ENCODE data around the gene SPOCK3. TPM values are rescaled to one million over a fixed set of nuclear protein-coding genes. Genes with fewer than 3 reads are reported as not detected.

SPOCK3 gene
- total and polyA plus RNA-seq, 2 experiments from 2014 or later: 1.6 to 4.1 TPM

DNA sequence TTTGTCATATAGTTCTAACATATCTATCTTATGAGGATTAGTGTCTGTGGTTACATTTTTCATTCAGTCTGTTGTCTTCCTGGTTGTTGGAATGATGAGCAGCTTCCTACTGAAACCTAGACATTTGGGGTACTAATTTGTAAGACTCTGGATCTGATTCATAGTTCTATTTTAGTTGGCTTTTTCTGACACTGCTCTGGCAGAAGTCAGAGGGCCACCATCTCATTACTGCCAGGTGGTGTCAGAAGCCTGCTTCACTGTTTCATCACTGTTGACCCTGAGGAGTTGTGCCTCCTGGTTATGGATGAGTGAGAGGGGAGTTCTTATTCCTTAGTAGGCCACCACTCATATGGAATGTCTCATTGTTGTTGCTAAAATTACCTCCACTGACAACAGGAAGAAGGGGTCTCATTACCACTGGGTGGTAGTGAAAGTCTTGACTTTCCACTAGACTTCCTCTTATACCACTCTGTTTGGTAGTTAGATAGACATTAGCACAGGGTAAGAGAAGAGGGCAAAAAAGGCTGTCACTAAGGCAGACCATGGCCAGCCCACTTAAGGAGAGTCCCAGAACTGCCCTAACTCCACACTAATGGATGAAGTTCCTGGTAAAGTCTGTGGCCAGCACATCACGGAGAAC lies 395.2 kb downstream of the SPOCK3 start:
- Histone ChIP-seq H3K4me3 (no peak overlapping the region), H3K9me2 (ENCODE audit: insufficient read depth) (no peaks in the 10 kb centered on the region; the same call in 1 of the 2 replicates), H2AFZ (no peak overlapping the region), H3K36me3 (ENCODE audit: insufficient read depth) (no peaks in the 10 kb centered on the region), H3K27me3 (ENCODE audit: insufficient read depth) (no peaks in the 10 kb centered on the region), H3K4me1 (ENCODE audit: insufficient read depth) (no peaks in the 10 kb centered on the region), H3K4me2 (no peak overlapping the region), H3F3A (replicated peaks; ENCODE audit: low read depth) (no peaks in the 10 kb centered on the region), H4K20me1 (replicated peaks; ENCODE audit: insufficient read depth) (no peaks in the 10 kb centered on the region), H3K27ac (ENCODE audit: low read depth) (no peak overlapping the region), H3K79me2 (replicated peaks; ENCODE audit: insufficient read depth) (no peaks in the 10 kb centered on the region)
- H3K27ac Mint-ChIP-seq: no peak overlapping the region
- H3K27me3 Mint-ChIP-seq (ENCODE audit: insufficient read depth, low read depth, poor library complexity): peaks cover 1% of the 10 kb centered on the region
- H3K4me1 Mint-ChIP-seq: no peaks in the 10 kb centered on the region
- ATAC-seq (no peak), DNase-seq (ENCODE audit: low spot score) (no peak)
- TF ChIP-seq, protein P1, sequence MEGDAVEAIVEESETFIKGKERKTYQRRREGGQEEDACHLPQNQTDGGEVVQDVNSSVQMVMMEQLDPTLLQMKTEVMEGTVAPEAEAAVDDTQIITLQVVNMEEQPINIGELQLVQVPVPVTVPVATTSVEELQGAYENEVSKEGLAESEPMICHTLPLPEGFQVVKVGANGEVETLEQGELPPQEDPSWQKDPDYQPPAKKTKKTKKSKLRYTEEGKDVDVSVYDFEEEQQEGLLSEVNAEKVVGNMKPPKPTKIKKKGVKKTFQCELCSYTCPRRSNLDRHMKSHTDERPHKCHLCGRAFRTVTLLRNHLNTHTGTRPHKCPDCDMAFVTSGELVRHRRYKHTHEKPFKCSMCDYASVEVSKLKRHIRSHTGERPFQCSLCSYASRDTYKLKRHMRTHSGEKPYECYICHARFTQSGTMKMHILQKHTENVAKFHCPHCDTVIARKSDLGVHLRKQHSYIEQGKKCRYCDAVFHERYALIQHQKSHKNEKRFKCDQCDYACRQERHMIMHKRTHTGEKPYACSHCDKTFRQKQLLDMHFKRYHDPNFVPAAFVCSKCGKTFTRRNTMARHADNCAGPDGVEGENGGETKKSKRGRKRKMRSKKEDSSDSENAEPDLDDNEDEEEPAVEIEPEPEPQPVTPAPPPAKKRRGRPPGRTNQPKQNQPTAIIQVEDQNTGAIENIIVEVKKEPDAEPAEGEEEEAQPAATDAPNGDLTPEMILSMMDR (conservative IDR thresholded peaks at IDR 0.05; ENCODE audit: low read depth in 2 of 2): no peak
- TF ChIP-seq, protein P2, sequence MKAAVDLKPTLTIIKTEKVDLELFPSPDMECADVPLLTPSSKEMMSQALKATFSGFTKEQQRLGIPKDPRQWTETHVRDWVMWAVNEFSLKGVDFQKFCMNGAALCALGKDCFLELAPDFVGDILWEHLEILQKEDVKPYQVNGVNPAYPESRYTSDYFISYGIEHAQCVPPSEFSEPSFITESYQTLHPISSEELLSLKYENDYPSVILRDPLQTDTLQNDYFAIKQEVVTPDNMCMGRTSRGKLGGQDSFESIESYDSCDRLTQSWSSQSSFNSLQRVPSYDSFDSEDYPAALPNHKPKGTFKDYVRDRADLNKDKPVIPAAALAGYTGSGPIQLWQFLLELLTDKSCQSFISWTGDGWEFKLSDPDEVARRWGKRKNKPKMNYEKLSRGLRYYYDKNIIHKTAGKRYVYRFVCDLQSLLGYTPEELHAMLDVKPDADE (IDR thresholded peaks at IDR 0.05): no peak
- TF ChIP-seq CREB1 (CRISPR knock-in tag; IDR thresholded peaks at IDR 0.05; ENCODE audit: low read depth) (no peak), EZH2 (IDR thresholded peaks at IDR 0.05; ENCODE audit: low read depth, unreplicated experiment) (no peak), STAT1 (IDR thresholded peaks at IDR 0.05; ENCODE audit: unreplicated experiment) (no peak), POLR2AphosphoS5 (IDR thresholded peaks at IDR 0.05; ENCODE audit: low read depth) (no peak), NANOG (IDR thresholded peaks at IDR 0.05; ENCODE audit: borderline replicate concordance) (no peak), JUNB (IDR thresholded peaks at IDR 0.05; ENCODE audit: unreplicated experiment) (no peak)
- TF ChIP-seq, protein P3, sequence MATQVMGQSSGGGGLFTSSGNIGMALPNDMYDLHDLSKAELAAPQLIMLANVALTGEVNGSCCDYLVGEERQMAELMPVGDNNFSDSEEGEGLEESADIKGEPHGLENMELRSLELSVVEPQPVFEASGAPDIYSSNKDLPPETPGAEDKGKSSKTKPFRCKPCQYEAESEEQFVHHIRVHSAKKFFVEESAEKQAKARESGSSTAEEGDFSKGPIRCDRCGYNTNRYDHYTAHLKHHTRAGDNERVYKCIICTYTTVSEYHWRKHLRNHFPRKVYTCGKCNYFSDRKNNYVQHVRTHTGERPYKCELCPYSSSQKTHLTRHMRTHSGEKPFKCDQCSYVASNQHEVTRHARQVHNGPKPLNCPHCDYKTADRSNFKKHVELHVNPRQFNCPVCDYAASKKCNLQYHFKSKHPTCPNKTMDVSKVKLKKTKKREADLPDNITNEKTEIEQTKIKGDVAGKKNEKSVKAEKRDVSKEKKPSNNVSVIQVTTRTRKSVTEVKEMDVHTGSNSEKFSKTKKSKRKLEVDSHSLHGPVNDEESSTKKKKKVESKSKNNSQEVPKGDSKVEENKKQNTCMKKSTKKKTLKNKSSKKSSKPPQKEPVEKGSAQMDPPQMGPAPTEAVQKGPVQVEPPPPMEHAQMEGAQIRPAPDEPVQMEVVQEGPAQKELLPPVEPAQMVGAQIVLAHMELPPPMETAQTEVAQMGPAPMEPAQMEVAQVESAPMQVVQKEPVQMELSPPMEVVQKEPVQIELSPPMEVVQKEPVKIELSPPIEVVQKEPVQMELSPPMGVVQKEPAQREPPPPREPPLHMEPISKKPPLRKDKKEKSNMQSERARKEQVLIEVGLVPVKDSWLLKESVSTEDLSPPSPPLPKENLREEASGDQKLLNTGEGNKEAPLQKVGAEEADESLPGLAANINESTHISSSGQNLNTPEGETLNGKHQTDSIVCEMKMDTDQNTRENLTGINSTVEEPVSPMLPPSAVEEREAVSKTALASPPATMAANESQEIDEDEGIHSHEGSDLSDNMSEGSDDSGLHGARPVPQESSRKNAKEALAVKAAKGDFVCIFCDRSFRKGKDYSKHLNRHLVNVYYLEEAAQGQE (IDR thresholded peaks at IDR 0.05; ENCODE audit: unreplicated experiment): no peak
- peaks cover 9% of the 10 kb centered on the region; the same call in 2 of the 3 replicates for H3K36me3 Mint-ChIP-seq (ENCODE audit: low read depth)
- H3K4me3 Mint-ChIP-seq: no peak overlapping the region
- peaks cover 19% of the 10 kb centered on the region for H3K9me3 Mint-ChIP-seq

All from GM23338 (cell line).